HG03103 (cell line): ENCODE results near the gene MAPT.
"Not testable (repeated sequence)": the region's sequence is repeated elsewhere in the genome, so short reads cannot be mapped to it uniquely, and the experiment has no call there.

Source experiments
- ATAC-seq: cut with Tn5 transposase; IDR thresholded peaks from one replicate; pipeline ENCODE4 v1.9.1; 2021; ENCODE audit warnings: low read depth; ENCODE audit not compliant: unreplicated experiment

Gene MAPT

DNA sequence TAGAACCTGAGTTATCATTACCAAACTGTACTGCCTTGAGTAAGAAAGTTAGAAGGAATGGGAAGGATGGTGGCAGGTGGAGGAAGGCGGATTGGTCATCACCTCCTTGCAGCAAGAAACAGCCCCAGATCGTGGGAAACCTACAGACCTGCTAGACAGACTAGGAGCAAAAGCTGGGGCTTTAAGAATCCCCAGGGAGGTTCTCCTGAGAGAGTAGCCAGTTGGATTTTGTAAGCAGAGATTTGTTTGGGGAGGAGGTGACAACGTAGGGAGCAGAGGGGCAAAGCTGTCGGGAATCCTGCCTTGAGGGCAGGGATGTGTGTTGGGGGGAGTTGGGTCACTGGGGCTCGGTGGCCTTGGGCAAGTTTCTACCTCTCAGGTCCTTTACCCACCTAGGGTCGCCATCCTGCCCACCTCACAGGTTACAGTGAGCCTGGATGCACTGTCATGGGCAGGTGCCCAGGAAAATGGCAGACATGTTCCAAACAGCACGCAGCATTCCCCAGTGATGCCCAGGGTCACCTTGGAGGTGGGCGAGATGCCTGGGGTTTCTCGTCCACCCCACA lies 55.5 kb downstream of the MAPT start:
- no peak for ATAC-seq

DNA sequence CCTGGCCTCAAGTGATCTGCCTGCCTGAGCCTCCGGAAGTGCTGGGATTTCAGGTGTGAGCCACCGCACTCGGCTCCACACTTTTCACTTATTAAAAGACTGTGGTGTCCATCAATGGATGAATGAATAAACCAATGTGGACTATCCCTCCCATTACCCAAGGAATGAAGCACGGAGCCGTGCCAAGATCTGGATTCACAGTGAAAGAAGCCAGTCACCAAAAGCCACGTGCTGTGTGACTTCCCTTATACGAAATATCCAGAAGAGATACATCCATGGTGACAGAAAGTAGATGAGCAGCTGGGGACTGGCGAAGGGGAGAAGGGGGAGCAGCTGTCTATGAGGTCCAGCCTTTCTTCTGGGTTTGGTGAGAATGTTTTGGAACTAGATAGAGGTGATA lies 56.5 kb downstream of the MAPT start:
- no peak for ATAC-seq

DNA sequence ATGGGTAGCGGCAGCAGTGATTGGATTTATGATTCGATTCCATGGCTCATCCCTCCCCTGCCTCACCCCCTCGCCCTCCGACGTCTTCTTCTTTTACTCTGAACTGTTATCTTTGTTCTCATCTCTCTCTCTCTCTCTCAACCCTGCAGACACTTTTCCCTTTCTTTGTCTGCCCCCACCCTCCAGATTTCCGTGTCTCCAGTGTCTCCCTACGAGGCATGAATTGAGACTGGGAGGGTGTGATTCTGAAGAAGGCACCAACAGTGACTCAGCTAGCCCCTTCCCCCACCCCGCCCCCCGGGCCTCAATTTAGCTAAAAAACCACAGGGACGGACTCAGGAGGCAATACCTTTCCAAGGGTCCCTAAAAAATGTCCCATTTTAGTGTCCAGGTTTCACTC lies 57.0 kb downstream of the MAPT start:
- no peak for ATAC-seq

DNA sequence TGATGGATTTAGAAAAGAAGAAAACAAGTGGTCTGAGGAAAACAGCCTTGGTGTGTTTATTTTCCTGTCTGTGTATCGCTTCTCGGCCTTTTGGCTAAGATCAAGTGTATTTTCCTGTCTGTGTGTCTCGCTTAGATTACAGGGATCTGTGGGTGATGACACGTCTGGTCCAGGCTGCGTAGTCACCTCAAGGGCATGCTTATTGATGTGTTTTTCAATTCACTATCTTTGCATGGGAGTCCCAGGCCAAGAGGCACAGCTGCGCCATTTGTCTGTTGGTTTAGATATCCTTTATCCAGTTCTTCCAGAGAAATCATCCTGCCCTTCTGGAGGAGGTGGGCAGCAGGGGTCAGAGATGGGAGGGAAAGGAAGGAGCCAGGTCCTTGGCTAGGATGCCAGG lies 57.6 kb downstream of the MAPT start:
- no peak for ATAC-seq

DNA sequence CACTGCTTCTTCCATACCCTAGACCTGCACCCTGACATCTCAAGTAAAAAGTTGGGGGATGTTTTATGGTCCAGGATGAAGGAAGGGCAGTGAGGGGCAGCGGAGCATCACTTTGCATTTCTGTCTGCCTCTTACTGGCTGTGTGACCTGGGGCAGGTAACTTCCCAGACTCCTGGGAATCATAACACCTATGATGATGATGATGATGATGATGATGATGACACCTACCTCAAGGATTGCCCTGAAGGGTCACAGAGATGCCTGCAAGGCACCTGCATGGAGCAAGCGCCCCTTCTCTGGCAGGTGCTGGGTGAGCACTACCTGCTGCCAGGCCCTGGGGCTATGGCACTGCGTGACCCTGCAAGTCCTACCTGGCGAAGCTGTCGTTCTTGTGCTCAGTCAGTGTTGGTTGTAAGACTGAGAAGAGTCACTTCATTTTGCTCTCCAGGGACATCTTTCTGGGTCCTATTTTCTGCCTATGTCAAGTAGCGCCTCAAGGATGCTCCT lies 58.5 kb downstream of the MAPT start:
- ATAC-seq = no peak

DNA sequence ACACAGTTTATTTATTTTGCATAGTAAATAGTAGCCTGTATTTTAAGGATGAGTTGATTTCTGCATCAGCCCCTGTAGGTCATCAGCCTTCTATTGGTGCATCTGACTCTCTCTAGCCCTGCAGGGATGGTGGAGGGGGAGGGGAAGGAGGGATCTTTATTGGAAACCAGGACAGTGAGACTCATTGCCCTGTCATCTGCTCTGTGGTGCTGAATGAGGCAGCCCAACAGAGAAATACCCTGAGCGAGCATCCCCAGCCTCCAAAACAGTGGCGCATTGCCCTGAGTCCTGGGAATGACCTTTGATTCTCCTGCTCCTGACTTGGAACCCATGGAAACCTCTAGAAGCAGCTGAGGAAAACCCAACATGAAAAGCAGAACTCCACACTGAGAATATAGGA lies 59.2 kb downstream of the MAPT start:
- ATAC-seq = no peak

DNA sequence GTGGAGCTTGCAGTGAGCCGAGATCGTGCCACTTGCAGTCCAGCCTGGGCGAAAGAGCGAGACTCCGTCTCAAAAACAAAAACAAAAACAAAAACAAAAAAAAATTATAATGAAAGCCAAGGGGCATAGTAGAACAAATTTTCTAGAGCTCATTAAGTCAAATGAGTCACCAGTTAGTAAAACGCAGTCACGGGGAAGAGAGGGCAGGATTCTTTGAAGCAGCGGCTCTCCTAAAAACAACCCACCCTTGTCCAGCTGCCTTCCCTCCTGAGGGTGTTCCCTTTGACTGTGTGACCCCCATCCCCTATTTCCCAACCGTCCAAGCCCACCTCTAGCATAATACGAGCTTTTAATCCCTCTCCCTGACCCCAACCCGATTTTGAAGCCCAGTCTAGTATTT lies 60.6 kb downstream of the MAPT start:
- no peak for ATAC-seq

DNA sequence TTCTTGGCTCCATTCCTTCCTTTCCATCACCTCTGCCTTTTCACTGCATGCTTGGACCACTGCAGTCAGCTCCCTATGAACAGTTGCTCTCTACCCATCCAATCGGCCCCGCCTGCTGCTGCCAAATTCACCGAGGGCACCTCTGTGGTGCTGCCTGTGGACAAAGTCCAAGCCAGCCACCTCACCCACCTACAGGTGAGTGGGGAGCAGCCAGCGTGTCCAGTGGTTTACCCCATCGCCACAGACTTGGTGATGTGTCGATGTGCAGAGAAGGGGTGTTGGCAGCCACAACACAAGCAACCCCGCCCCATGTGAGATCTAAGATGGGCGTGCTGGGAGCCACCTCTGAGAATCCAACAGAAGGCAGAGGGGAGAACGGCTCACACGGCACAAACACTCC lies 61.0 kb downstream of the MAPT start:
- ATAC-seq = no peak

DNA sequence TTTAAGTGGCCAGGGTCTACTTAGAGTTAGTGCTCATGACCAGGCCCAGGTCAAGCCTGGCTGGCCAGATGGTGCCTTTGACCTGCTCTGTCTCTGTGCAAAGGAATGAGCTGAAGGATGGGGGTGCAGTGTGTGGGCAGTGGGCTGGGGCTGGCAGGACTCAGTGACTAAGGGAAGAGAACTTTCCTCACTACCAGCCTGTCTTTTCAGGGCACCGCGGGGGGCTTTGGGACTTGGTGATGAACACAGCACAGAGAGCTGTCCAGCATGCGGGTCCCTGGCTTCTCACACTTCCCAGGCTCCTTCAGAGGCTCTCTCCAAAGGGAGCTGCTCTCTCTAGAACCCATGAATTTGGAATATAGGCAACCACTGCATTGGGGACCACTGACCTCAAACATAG lies 61.7 kb downstream of the MAPT start:
- no peak for ATAC-seq

DNA sequence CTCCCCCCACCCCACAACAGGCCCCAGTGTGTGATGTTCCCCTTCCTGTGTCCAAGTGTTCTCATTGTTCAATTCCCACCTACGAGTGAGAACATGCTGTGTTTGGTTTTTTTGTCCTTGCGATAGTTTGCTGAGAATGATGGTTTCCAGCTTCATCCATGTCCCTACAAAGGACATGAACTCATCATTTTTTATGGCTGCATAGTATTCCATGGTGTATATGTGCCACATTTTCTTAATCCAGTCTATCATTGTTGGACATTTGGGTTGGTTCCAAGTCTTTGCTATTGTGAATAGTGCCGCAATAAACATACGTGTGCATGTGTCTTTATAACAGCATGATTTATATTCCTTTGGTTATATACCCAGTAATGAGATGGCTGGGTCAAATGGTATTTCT lies 62.4 kb downstream of the MAPT start:
- not testable (repeated sequence) for ATAC-seq

DNA sequence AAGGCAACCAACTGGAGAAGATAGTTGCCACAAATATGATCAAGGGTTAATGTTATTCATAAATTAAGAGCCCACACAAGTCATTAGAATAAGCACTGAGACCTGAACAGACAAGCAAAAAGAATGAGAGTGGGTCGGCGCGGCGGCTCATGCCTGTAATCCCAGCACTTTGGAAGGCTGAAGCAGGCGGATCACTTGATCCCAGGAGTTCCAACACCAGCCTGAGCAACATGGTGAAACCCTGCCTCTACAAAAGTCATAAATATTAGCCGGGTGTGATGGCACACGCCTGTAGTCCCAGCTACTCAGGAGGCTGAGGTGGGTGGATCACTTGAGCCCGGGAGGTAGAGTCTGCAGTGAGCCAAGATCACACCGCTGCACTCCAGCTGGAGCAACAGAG lies 64.0 kb downstream of the MAPT start:
- no peak for ATAC-seq

DNA sequence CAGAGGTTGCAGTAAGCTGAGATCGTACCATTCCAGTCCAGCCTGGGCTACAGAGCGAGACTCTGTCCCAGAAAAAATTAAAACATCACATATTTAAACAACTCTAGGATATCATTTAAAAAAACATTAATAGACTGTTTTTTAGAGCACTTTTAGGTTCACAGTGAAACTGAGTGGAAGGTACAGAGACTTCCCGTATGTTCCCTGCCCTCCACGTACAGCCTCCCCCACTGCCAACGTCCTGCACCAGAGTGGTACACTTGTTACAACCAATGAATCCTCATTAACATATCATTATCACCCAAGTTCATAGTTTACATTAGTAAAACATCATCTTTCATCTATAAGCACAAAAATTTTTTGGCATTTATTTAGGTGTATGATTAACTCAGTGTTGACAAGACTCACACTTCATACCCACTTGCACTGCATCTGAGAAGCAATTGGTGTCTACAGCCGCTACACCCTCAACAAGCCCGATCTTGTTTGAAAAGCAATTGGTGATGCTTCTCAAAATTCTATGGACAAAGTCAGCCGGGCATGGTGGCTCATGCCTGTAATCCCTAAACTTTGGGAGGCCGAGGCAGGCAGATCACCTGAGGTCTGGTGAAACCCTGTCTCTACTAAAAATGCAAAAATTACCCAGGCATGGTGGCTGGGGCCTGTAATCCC lies 64.8 kb downstream of the MAPT start:
- ATAC-seq = no peak

DNA sequence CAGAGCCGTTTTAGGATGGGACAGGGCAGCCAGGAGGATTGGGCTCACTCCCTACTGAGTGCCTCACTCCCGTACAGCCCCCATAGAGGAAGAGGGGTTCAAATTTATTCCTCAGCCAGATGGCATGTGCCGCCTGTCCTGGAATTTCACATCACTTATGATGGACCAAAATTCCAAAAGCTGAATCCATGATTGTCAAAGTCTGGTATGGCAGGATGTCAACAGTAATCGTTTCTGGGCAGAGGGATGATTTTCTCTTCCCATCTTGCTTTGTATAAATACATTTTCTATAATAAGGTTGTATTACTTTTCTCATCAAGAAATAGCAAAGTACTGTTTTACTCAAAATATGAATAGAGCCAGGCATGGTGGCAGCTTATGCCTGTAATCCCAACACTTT lies 66.0 kb downstream of the MAPT start:
- ATAC-seq = no peak

DNA sequence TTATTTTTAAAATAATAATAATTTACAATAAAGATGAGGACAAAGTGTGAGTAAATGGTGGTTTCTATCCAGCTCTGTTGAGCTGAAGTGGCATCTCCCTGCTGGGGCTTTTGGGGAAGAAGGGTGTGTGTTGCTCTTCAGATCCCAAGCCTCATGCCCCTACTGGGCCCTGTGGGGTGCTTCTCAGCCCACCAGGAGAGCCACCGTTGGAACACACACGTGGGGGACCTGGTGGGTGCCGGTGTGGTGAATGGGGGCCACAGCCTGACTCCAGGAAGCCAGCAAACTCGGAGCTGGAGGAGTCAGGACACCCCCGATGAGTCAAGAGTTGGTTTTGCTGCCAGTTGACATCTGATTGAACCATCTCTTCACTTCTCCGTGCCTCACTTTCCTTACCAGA lies 66.9 kb downstream of the MAPT start:
- no peak for ATAC-seq

DNA sequence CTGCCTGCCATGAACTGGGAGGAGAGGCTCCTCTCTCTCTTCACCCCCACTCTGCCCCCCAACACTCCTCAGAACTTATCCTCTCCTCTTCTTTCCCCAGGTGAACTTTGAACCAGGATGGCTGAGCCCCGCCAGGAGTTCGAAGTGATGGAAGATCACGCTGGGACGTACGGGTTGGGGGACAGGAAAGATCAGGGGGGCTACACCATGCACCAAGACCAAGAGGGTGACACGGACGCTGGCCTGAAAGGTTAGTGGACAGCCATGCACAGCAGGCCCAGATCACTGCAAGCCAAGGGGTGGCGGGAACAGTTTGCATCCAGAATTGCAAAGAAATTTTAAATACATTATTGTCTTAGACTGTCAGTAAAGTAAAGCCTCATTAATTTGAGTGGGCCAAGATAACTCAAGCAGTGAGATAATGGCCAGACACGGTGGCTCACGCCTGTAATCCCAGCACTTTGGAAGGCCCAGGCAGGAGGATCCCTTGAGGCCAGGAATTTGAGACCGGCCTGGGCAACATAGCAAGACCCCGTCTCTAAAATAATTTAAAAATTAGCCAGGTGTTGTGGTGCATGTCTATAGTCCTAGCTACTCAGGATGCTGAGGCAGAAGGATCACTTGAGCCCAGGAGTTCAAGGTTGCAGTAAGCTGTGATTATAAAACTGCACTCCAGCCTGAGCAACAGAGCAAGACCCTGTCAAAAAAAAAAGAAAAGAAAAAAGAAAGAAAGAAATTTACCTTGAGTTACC lies 68.0 kb downstream of the MAPT start:
- no peak for ATAC-seq

DNA sequence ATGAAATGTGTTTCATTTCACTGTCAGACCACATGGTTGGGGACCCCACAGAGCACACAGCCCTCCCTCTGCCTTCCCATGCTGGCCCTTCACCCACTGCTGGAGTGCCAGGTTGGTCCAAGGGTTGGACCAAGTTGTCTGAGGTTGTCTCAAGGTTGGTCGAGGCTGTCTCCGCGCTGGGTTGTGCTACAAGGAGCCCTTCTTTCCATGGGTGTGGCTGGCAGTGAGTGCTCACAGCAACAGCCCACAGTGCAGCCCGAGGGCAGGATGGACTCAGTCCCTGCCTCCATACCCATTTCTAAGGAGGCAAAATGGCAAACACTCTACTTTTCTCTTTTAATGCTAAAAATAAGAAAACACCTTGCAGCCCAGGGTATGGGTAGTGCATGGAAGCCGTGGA lies 68.9 kb downstream of the MAPT start:
- ATAC-seq = no peak

DNA sequence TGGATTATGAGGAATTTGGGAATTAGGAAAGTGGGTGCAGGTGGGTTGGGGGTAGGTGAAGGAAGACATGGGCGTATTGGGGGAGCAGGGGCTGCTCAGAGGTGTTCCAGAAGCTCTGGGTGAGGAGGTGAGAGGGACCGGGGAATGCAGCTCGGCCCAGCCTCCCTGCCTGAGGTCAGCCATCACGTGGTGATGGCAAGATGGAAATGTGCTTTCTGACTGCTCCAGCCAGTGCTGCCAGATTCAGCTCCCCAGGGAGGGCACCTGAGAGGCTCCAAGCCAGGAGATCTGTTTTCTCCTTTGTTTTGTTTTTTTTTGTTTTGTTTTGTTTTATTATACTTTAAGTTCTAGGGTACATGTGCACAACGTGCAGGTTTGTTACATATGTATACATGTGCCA lies 69.5 kb downstream of the MAPT start:
- ATAC-seq = no peak

DNA sequence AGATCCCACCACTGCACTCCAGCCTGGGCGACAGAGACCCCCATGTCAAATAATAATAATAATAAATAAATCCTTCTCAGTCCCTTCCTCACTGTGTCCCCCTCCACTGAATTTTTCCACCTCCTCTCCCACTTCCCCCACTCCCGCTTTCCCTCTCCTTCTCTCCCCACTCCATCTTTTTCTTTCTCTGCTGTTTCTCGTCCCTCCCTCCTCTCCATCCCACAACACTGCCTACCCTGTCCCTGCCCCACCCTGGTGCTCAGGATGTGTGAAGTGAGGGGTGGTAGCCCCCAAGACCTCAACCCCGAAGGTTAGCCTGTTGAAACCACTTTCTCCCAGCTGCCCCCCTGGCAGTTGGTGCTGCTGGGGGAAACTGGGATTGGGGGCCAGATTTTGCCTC lies 70.3 kb downstream of the MAPT start:
- no peak for ATAC-seq

DNA sequence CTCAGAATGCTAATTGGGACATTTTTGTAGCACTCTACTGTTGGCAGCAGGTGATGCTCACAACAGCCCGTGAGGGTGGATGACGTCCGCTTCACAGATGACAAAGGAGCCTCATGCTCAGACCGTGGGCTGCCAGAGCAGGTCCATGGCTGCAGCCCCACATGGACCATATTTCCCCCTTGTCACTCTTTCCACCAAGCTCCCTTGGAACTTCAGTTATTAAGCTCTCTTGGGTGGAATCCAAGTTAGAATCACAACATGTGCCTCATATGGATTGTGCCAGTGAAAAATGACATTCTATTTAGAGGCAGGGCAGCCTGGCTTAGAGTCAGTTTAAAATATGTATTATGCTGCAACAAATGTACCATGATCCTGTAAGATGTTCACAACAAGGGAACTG lies 71.5 kb downstream of the MAPT start:
- ATAC-seq = no peak

DNA sequence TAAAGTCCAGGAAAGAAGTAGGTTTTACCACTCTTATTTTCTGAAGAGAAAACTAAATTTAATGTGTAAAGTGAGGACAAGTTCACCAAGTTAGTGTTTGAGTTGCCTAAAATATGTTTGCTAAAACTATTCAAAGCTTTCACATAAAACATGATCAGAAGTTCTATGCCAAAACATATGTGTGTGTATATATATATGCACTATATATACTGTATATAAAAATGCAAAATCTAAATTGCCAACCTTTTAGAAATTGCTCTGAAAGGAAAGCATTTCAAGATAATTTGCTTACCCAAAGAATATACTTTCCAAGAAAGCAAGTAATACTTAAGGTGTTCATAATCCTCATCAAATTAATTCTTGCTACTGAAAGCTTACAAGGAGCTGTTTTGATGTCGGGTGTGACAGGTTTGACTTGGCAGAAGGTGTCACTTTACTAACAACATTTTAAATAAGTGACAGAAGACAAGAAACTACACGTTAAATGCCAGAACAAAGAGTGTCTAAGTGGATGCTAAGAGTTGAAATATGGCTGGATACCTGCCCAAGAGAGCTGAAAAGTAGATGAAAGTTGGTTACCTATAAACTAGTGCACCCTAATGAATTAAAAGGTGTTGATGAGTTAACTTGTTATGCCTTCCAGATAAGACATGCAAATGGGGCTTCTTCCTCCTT lies 72.4 kb downstream of the MAPT start:
- no peak for ATAC-seq

DNA sequence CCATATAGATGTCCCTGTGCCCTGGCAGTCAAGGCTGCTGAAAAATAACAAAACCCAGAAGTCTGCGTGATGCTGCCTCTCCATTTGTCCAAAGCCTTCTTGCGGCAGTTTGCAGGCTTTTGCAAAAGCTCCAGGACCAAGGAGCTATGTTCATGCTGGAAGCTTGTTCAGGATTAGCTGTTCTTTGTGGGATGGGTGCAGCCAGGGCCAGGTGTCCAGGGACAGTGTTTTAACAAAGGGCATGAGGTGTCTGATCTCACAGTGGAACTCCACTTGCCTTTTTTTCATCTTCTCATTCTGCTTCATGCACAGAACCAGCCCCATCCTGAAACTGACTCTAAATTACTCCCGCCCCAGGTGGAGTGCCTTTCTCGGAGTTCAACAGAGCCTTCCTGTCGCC lies 73.0 kb downstream of the MAPT start:
- no peak for ATAC-seq
